ENCODE results near the gene NAT14. TPM values are rescaled to one million over a fixed set of nuclear protein-coding genes. Genes with fewer than 3 reads are reported as not detected.
A peak's percentile ranks its signal among the peaks of the same experiment; 100 is the strongest.

NAT14 gene
- total RNA-seq, 1 donor from 2014 or later: 16.6 TPM

GRCh38 chr19:55497763-55498162, 12.8 kb downstream of the NAT14 start:
- no peaks in the 10 kb centered on the region for H3K9me3 ChIP-seq
- TF ChIP-seq, protein P1, sequence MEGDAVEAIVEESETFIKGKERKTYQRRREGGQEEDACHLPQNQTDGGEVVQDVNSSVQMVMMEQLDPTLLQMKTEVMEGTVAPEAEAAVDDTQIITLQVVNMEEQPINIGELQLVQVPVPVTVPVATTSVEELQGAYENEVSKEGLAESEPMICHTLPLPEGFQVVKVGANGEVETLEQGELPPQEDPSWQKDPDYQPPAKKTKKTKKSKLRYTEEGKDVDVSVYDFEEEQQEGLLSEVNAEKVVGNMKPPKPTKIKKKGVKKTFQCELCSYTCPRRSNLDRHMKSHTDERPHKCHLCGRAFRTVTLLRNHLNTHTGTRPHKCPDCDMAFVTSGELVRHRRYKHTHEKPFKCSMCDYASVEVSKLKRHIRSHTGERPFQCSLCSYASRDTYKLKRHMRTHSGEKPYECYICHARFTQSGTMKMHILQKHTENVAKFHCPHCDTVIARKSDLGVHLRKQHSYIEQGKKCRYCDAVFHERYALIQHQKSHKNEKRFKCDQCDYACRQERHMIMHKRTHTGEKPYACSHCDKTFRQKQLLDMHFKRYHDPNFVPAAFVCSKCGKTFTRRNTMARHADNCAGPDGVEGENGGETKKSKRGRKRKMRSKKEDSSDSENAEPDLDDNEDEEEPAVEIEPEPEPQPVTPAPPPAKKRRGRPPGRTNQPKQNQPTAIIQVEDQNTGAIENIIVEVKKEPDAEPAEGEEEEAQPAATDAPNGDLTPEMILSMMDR (IDR thresholded peaks at IDR 0.05): no peak

GRCh38 chr19:55498246-55498840, 13.4 kb downstream of the NAT14 start:
- H3K36me3 ChIP-seq: no peaks in the 10 kb centered on the region
- H3K9me3 ChIP-seq: no peaks in the 10 kb centered on the region
- no peak overlapping the region for H3K4me3 ChIP-seq
- TF ChIP-seq, protein P1 (IDR thresholded peaks at IDR 0.05): no peak
- ATAC-seq: no peak
- H3K27me3 ChIP-seq (ENCODE audit: low read depth): peaks cover 10% of the 10 kb centered on the region
- H3K4me1 ChIP-seq: peaks cover under 1% of the 10 kb centered on the region
- no peak overlapping the region for H3K27ac ChIP-seq
- DNase-seq: no peak
- intact Hi-C loops (cut with DNase I): no loop called here

More at GRCh38 chr19:55497763-55498162, 12.8 kb downstream of the NAT14 start:
- ATAC-seq (no peak), DNase-seq (peak; percentile 30)
- Histone ChIP-seq H3K27me3 (ENCODE audit: low read depth) (peaks cover 10% of the 10 kb centered on the region), H3K27ac (no peak overlapping the region), H3K36me3 (no peaks in the 10 kb centered on the region), H3K4me3 (no peak overlapping the region), H3K4me1 (no peaks in the 10 kb centered on the region)
- intact Hi-C loops (cut with DNase I): no loop called here

DNA sequence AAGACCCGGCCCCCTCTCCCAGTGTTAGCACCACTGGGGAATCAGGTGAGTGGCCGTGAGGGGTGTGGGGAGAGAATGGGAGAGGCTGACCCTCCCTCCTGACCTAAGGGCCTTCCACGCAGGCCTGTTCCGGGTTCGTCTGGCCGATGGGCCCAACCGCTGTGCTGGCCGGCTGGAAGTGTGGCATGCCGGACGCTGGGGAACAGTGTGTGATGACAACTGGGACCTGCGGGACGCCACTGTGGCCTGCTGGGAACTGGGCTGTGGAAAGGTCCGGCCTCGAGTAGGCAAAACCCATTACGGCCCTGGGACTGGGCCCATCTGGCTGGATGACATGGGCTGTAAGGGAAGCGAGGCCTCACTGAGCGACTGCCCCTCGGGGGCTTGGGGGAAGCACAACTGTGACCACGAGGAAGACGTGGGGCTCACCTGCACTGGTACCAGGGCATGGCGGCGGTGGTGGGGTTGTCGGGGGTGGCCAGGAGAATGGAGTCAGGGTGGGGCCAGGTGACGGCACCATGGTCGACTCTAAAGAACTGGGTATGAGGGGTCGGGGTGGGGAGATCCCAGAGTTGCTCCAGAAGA, 15.5 kb downstream of the NAT14 start:
- Histone ChIP-seq H3K27ac (no peak overlapping the region), H3K4me3 (no peak overlapping the region), H3K9me3 (no peaks in the 10 kb centered on the region), H3K4me1 (peaks cover 8% of the 10 kb centered on the region), H3K36me3 (no peaks in the 10 kb centered on the region), H3K27me3 (ENCODE audit: low read depth) (no peaks in the 10 kb centered on the region)
- ATAC-seq (no peak), DNase-seq (peak; percentile 41)
- intact Hi-C loops (cut with DNase I): no loop called here
- TF ChIP-seq, protein P1 (IDR thresholded peaks at IDR 0.05): no peak

- TF ChIP-seq, protein P1 (IDR thresholded peaks at IDR 0.05): no peak
- Histone ChIP-seq H3K27me3 (ENCODE audit: low read depth) (no peaks in the 10 kb centered on the region), H3K9me3 (no peaks in the 10 kb centered on the region), H3K36me3 (no peaks in the 10 kb centered on the region), H3K4me1 (peaks cover 8% of the 10 kb centered on the region), H3K4me3 (no peak overlapping the region), H3K27ac (no peak overlapping the region)
- ATAC-seq (no peak), DNase-seq (no peak)
- intact Hi-C loops (cut with DNase I): no loop called here
Observed at GRCh38 chr19:55502197-55502952, 17.4 kb downstream of the NAT14 start.

DNA sequence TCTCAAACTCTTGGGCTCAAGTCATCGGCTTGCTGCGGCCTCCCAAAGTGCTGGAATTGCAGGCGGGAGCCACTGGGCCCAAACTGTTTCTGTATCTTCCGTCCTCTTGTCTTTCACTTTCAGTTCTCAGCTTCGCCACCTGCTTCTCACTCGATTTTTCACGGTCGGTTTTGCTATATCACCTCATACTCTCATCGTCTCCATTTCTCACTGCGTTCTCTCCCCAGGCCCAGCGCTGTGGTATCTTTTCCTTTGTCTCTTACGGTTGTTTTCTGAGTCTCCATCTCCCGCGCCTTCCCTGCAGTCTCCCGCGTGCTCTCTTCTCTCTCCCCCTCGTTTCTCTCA, 18.1 kb downstream of the NAT14 start:
- intact Hi-C loops (cut with DNase I): no loop called here
- no peaks in the 10 kb centered on the region for H3K9me3 ChIP-seq
- ATAC-seq (no peak), DNase-seq (no peak)
- no peaks in the 10 kb centered on the region for H3K27me3 ChIP-seq (ENCODE audit: low read depth)
- H3K27ac ChIP-seq: no peak overlapping the region
- H3K36me3 ChIP-seq: no peaks in the 10 kb centered on the region
- H3K4me3 ChIP-seq: peak overlapping the region; percentile 50
- TF ChIP-seq, protein P1 (IDR thresholded peaks at IDR 0.05): no peak
- peaks cover 8% of the 10 kb centered on the region for H3K4me1 ChIP-seq
